ENCODE measurements around the gene IDE. TPM values are rescaled to one million over a fixed set of nuclear protein-coding genes. Genes with fewer than 3 reads are reported as not detected.

The IDE gene
- total RNA-seq, 4 donors from 2014 or later = 22.1 to 32.9 (median 24.4) TPM

GRCh38 chr10:92419740-92420545 lies 153.9 kb downstream of the IDE start:
- 47 to 67% methylated on average over 1 to 23 of the region's 34 CpGs for WGBS, 2 donors (ENCODE audit: low coverage in 1 of 2)
- Histone ChIP-seq H3K4me3 (peak overlapping the region in 3 of 4 donors; percentile 31 to 54 (median 33)), H3K9me3 (no peaks in the 10 kb centered on the region), H3K4me1 (peaks cover 0 to 10% (median 4%) of the 10 kb centered on the region in 4 donors), H3K27ac (no peak overlapping the region), H3K36me3 (no peaks in the 10 kb centered on the region), H3K27me3 (peaks cover 35% of the 10 kb centered on the region)
- intact Hi-C loops (cut with DNase I; ENCODE audit: low total_unique reads) (no loop called here), in situ Hi-C loops (cut with MboI; ENCODE audit: low pct_ligation_motif_present in 1 of 4, low pct_unique_long_range_greater_than_20kb in 1 of 4, low sequenced_read_pairs in 3 of 4) (no loop called here)
- DNase-seq = peak; percentile 37
- no peak for TF ChIP-seq EP300 (IDR thresholded peaks at IDR 0.05; ENCODE audit: low read depth)
- peak in 4 of 5 experiments; percentile 14 to 28 (median 22) for TF ChIP-seq CTCF (IDR thresholded peaks at IDR 0.05)
- TF ChIP-seq POLR2AphosphoS5 (IDR thresholded peaks at IDR 0.05) = no peak

GRCh38 chr10:92418891-92419290 lies 155.0 kb downstream of the IDE start:
- Histone ChIP-seq H3K9me3 (no peaks in the 10 kb centered on the region), H3K27me3 (peaks cover 35% of the 10 kb centered on the region), H3K36me3 (no peaks in the 10 kb centered on the region), H3K4me3 (no peak overlapping the region), H3K27ac (no peak overlapping the region), H3K4me1 (peaks cover 0 to 10% (median 4%) of the 10 kb centered on the region in 4 donors)
- no peak for DNase-seq
- intact Hi-C loops (cut with DNase I; ENCODE audit: low total_unique reads) (no loop called here), in situ Hi-C loops (cut with MboI; ENCODE audit: low pct_ligation_motif_present in 1 of 4, low pct_unique_long_range_greater_than_20kb in 1 of 4, low sequenced_read_pairs in 3 of 4) (no loop called here)
- WGBS, 2 donors (ENCODE audit: low coverage in 1 of 2) = 87 to 98% methylated on average over 4 to 7 of the region's 7 CpGs
- no peak for TF ChIP-seq EP300 (IDR thresholded peaks at IDR 0.05; ENCODE audit: low read depth)
- no peak for TF ChIP-seq CTCF (IDR thresholded peaks at IDR 0.05)
- no peak for TF ChIP-seq POLR2AphosphoS5 (IDR thresholded peaks at IDR 0.05)
- TF ChIP-seq POLR2A (IDR thresholded peaks at IDR 0.05) = no peak

GRCh38 chr10:92418221-92418620 lies 155.7 kb downstream of the IDE start:
- no peak for DNase-seq
- Histone ChIP-seq H3K4me3 (no peak overlapping the region), H3K9me3 (no peaks in the 10 kb centered on the region), H3K36me3 (no peaks in the 10 kb centered on the region), H3K27me3 (peaks cover 35% of the 10 kb centered on the region), H3K4me1 (peaks cover 0 to 10% (median 4%) of the 10 kb centered on the region in 4 donors), H3K27ac (no peak overlapping the region)
- in situ Hi-C loops (cut with MboI; ENCODE audit: low pct_ligation_motif_present in 1 of 4, low pct_unique_long_range_greater_than_20kb in 1 of 4, low sequenced_read_pairs in 3 of 4) = no loop called here
- 86 to 95% methylated on average over 2 of the region's 2 CpGs for WGBS, 2 donors (ENCODE audit: low coverage in 1 of 2)
- TF ChIP-seq CTCF (IDR thresholded peaks at IDR 0.05) = no peak
- intact Hi-C loops (cut with DNase I; ENCODE audit: low total_unique reads) = no loop called here

- Histone ChIP-seq H3K27me3 (no peaks in the 10 kb centered on the region), H3K4me1 (no peaks in the 10 kb centered on the region), H3K27ac (no peak overlapping the region), H3K36me3 (no peaks in the 10 kb centered on the region), H3K9me3 (no peaks in the 10 kb centered on the region), H3K4me3 (no peak overlapping the region)
- 67 to 90% methylated on average over 3 to 4 of the region's 4 CpGs for WGBS, 2 donors (ENCODE audit: low coverage in 1 of 2)
- in situ Hi-C loops (cut with MboI; ENCODE audit: low pct_ligation_motif_present in 1 of 4, low pct_unique_long_range_greater_than_20kb in 1 of 4, low sequenced_read_pairs in 3 of 4) (no loop called here), intact Hi-C loops (cut with DNase I; ENCODE audit: low total_unique reads) (no loop called here)
- DNase-seq = no peak
- TF ChIP-seq POLR2A (IDR thresholded peaks at IDR 0.05) (no peak), EP300 (IDR thresholded peaks at IDR 0.05; ENCODE audit: low read depth) (no peak), CTCF (IDR thresholded peaks at IDR 0.05) (no peak), POLR2AphosphoS5 (IDR thresholded peaks at IDR 0.05) (no peak)
Observed at GRCh38 chr10:92413519-92413918, 160.4 kb downstream of the IDE start.

All from transverse colon (tissue), 4 donors.